Measurements from ENCODE around the gene WNT5B.

WNT5B gene

GRCh38 chr12:1670358-1671268, 41.6 kb downstream of the WNT5B start:
- H3K14ac ChIP-seq (ENCODE audit: low read length): no peak overlapping the region
- H3K9ac ChIP-seq (ENCODE audit: low read length): no peak overlapping the region
- H3K27me3 ChIP-seq (ENCODE audit: insufficient read depth, low read length): no peaks in the 10 kb centered on the region
- no peak overlapping the region for H4K12ac ChIP-seq (ENCODE audit: low read depth, low read length)
- H2AK5ac ChIP-seq (ENCODE audit: low read length): no peak overlapping the region
- H3K4ac ChIP-seq (ENCODE audit: low read depth, low read length): no peak overlapping the region
- H3K9me3 ChIP-seq (ENCODE audit: insufficient read depth, low read depth, low read length): no peaks in the 10 kb centered on the region
- H2BK12ac ChIP-seq (ENCODE audit: low read length): peak overlapping the region; percentile 38
- no peak overlapping the region for H3K27ac ChIP-seq (ENCODE audit: low read depth, low read length)
- H3K4me1 ChIP-seq (ENCODE audit: control insufficient read depth in 1 of 2, insufficient read depth in 2 of 2, low read length in 2 of 2): peaks cover 7 to 13% of the 10 kb centered on the region in 2 experiments
- no peak overlapping the region for H3K18ac ChIP-seq (ENCODE audit: low read length)
- DNase-seq: peak; percentile 79 to 90
- H2AFZ ChIP-seq (ENCODE audit: insufficient read depth, low read length, poor library complexity): no peak overlapping the region
- no peaks in the 10 kb centered on the region for H3K79me2 ChIP-seq (ENCODE audit: control insufficient read depth, insufficient read depth, low read length, poor library complexity)
- H3K79me1 ChIP-seq (ENCODE audit: low read length): peaks cover 2% of the 10 kb centered on the region
- no peak overlapping the region for H4K8ac ChIP-seq (ENCODE audit: low read depth, low read length)
- H3K4me2 ChIP-seq (ENCODE audit: low read length): no peak overlapping the region
- H3K23ac ChIP-seq (ENCODE audit: low read length): no peak overlapping the region
- H3K4me3 ChIP-seq (ENCODE audit: low read depth, low read length): no peak overlapping the region
- no peak overlapping the region for H2BK5ac ChIP-seq (ENCODE audit: low read depth, low read length, poor library complexity)
- no peak overlapping the region for H2BK120ac ChIP-seq (ENCODE audit: insufficient read depth, low read length, poor library complexity)
- no peaks in the 10 kb centered on the region for H3K36me3 ChIP-seq (ENCODE audit: control insufficient read depth in 1 of 2, insufficient read depth in 2 of 2, low read length in 2 of 2)
- H4K91ac ChIP-seq (ENCODE audit: low read depth, low read length): no peak overlapping the region
- no CpG with 5 or more reads among the region's 14 CpGs for WGBS (ENCODE audit: extremely low coverage, insufficient coverage, insufficient read length)

- no peak overlapping the region for H3K4me3 ChIP-seq (ENCODE audit: low read depth, low read length)
- H3K4ac ChIP-seq (ENCODE audit: low read depth, low read length): no peak overlapping the region
Measured at GRCh38 chr12:1676043-1676442, 47.0 kb downstream of the WNT5B start.

GRCh38 chr12:1680804-1681492, 51.9 kb downstream of the WNT5B start:
- Histone ChIP-seq H3K9me3 (ENCODE audit: insufficient read depth, low read depth, low read length) (no peaks in the 10 kb centered on the region), H3K23ac (ENCODE audit: low read length) (no peak overlapping the region), H3K36me3 (ENCODE audit: control insufficient read depth in 1 of 2, insufficient read depth in 2 of 2, low read length in 2 of 2) (no peaks in the 10 kb centered on the region), H3K4me1 (ENCODE audit: control insufficient read depth in 1 of 2, insufficient read depth in 2 of 2, low read length in 2 of 2) (no peaks in the 10 kb centered on the region), H3K79me1 (ENCODE audit: low read length) (no peaks in the 10 kb centered on the region), H4K12ac (ENCODE audit: low read depth, low read length) (no peak overlapping the region), H4K8ac (ENCODE audit: low read depth, low read length) (no peak overlapping the region), H3K27ac (ENCODE audit: low read depth, low read length) (no peak overlapping the region), H2BK12ac (ENCODE audit: low read length) (no peak overlapping the region), H3K4me2 (ENCODE audit: low read length) (no peak overlapping the region), H2BK120ac (ENCODE audit: insufficient read depth, low read length, poor library complexity) (no peak overlapping the region), H2AFZ (ENCODE audit: insufficient read depth, low read length, poor library complexity) (no peak overlapping the region), H4K91ac (ENCODE audit: low read depth, low read length) (no peak overlapping the region), H3K14ac (ENCODE audit: low read length) (no peak overlapping the region), H3K9ac (ENCODE audit: low read length) (no peak overlapping the region), H2BK5ac (ENCODE audit: low read depth, low read length, poor library complexity) (no peak overlapping the region), H3K4me3 (ENCODE audit: low read depth, low read length) (no peak overlapping the region), H3K79me2 (ENCODE audit: control insufficient read depth, insufficient read depth, low read length, poor library complexity) (no peaks in the 10 kb centered on the region), H2AK5ac (ENCODE audit: low read length) (no peak overlapping the region), H3K27me3 (ENCODE audit: insufficient read depth, low read length) (no peaks in the 10 kb centered on the region), H3K18ac (ENCODE audit: low read length) (no peak overlapping the region), H3K4ac (ENCODE audit: low read depth, low read length) (no peak overlapping the region)
- WGBS (ENCODE audit: extremely low coverage, insufficient coverage, insufficient read length): no CpG with 5 or more reads among the region's 7 CpGs
- no peak for DNase-seq

More at GRCh38 chr12:1676043-1676442, 47.0 kb downstream of the WNT5B start:
- no peaks in the 10 kb centered on the region for H3K79me1 ChIP-seq (ENCODE audit: low read length)
- no peak overlapping the region for H2BK5ac ChIP-seq (ENCODE audit: low read depth, low read length, poor library complexity)
- no peak overlapping the region for H2BK120ac ChIP-seq (ENCODE audit: insufficient read depth, low read length, poor library complexity)
- H4K8ac ChIP-seq (ENCODE audit: low read depth, low read length): no peak overlapping the region
- no peak overlapping the region for H4K12ac ChIP-seq (ENCODE audit: low read depth, low read length)
- no peak overlapping the region for H2AK5ac ChIP-seq (ENCODE audit: low read length)
- H3K4me1 ChIP-seq (ENCODE audit: control insufficient read depth in 1 of 2, insufficient read depth in 2 of 2, low read length in 2 of 2): no peaks in the 10 kb centered on the region
- no peak overlapping the region for H3K23ac ChIP-seq (ENCODE audit: low read length)
- WGBS (ENCODE audit: extremely low coverage, insufficient coverage, insufficient read length): no CpG with 5 or more reads among the region's 3 CpGs
- no peaks in the 10 kb centered on the region for H3K27me3 ChIP-seq (ENCODE audit: insufficient read depth, low read length)
- no peaks in the 10 kb centered on the region for H3K36me3 ChIP-seq (ENCODE audit: control insufficient read depth in 1 of 2, insufficient read depth in 2 of 2, low read length in 2 of 2)
- no peak overlapping the region for H3K27ac ChIP-seq (ENCODE audit: low read depth, low read length)
- H3K18ac ChIP-seq (ENCODE audit: low read length): no peak overlapping the region
- H4K91ac ChIP-seq (ENCODE audit: low read depth, low read length): no peak overlapping the region
- no peak overlapping the region for H2AFZ ChIP-seq (ENCODE audit: insufficient read depth, low read length, poor library complexity)
- H3K79me2 ChIP-seq (ENCODE audit: control insufficient read depth, insufficient read depth, low read length, poor library complexity): no peaks in the 10 kb centered on the region
- H3K9me3 ChIP-seq (ENCODE audit: insufficient read depth, low read depth, low read length): no peaks in the 10 kb centered on the region
- DNase-seq: no peak
- no peak overlapping the region for H3K9ac ChIP-seq (ENCODE audit: low read length)
- no peak overlapping the region for H3K4me2 ChIP-seq (ENCODE audit: low read length)
- no peak overlapping the region for H2BK12ac ChIP-seq (ENCODE audit: low read length)
- H3K14ac ChIP-seq (ENCODE audit: low read length): no peak overlapping the region

GRCh38 chr12:1681493-1681807, 52.4 kb downstream of the WNT5B start:
- H4K8ac ChIP-seq (ENCODE audit: low read depth, low read length): no peak overlapping the region
- H2BK12ac ChIP-seq (ENCODE audit: low read length): no peak overlapping the region
- no peaks in the 10 kb centered on the region for H3K27me3 ChIP-seq (ENCODE audit: insufficient read depth, low read length)
- no peaks in the 10 kb centered on the region for H3K4me1 ChIP-seq (ENCODE audit: control insufficient read depth in 1 of 2, insufficient read depth in 2 of 2, low read length in 2 of 2)
- no peak overlapping the region for H4K12ac ChIP-seq (ENCODE audit: low read depth, low read length)
- H2AK5ac ChIP-seq (ENCODE audit: low read length): no peak overlapping the region
- H3K4me2 ChIP-seq (ENCODE audit: low read length): no peak overlapping the region
- H3K79me2 ChIP-seq (ENCODE audit: control insufficient read depth, insufficient read depth, low read length, poor library complexity): no peaks in the 10 kb centered on the region
- no peak overlapping the region for H2BK120ac ChIP-seq (ENCODE audit: insufficient read depth, low read length, poor library complexity)
- no peak overlapping the region for H3K18ac ChIP-seq (ENCODE audit: low read length)
- no peak overlapping the region for H3K4ac ChIP-seq (ENCODE audit: low read depth, low read length)
- no peak overlapping the region for H3K4me3 ChIP-seq (ENCODE audit: low read depth, low read length)
- H3K23ac ChIP-seq (ENCODE audit: low read length): no peak overlapping the region
- H3K27ac ChIP-seq (ENCODE audit: low read depth, low read length): no peak overlapping the region
- no CpG with 5 or more reads among the region's 2 CpGs for WGBS (ENCODE audit: extremely low coverage, insufficient coverage, insufficient read length)
- no peak overlapping the region for H3K14ac ChIP-seq (ENCODE audit: low read length)
- DNase-seq: no peak
- no peak overlapping the region for H3K9ac ChIP-seq (ENCODE audit: low read length)
- H2BK5ac ChIP-seq (ENCODE audit: low read depth, low read length, poor library complexity): no peak overlapping the region
- no peaks in the 10 kb centered on the region for H3K36me3 ChIP-seq (ENCODE audit: control insufficient read depth in 1 of 2, insufficient read depth in 2 of 2, low read length in 2 of 2)
- H4K91ac ChIP-seq (ENCODE audit: low read depth, low read length): no peak overlapping the region
- no peak overlapping the region for H2AFZ ChIP-seq (ENCODE audit: insufficient read depth, low read length, poor library complexity)
- H3K79me1 ChIP-seq (ENCODE audit: low read length): no peaks in the 10 kb centered on the region
- no peaks in the 10 kb centered on the region for H3K9me3 ChIP-seq (ENCODE audit: insufficient read depth, low read depth, low read length)
